ENCODE data around the gene BRINP3. TPM values are rescaled to one million over a fixed set of nuclear protein-coding genes. Genes with fewer than 3 reads are reported as not detected.

BRINP3 gene
- total RNA-seq, 4 donors from 2014 or later, result 2.4 TPM; not detected in 3

- TF ChIP-seq, protein P1, sequence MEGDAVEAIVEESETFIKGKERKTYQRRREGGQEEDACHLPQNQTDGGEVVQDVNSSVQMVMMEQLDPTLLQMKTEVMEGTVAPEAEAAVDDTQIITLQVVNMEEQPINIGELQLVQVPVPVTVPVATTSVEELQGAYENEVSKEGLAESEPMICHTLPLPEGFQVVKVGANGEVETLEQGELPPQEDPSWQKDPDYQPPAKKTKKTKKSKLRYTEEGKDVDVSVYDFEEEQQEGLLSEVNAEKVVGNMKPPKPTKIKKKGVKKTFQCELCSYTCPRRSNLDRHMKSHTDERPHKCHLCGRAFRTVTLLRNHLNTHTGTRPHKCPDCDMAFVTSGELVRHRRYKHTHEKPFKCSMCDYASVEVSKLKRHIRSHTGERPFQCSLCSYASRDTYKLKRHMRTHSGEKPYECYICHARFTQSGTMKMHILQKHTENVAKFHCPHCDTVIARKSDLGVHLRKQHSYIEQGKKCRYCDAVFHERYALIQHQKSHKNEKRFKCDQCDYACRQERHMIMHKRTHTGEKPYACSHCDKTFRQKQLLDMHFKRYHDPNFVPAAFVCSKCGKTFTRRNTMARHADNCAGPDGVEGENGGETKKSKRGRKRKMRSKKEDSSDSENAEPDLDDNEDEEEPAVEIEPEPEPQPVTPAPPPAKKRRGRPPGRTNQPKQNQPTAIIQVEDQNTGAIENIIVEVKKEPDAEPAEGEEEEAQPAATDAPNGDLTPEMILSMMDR (IDR thresholded peaks at IDR 0.05; ENCODE audit: low read depth), result no peak
These were observed 251.7 kb downstream of the BRINP3 start for GRCh38 chr1:190226006-190226405.

DNA sequence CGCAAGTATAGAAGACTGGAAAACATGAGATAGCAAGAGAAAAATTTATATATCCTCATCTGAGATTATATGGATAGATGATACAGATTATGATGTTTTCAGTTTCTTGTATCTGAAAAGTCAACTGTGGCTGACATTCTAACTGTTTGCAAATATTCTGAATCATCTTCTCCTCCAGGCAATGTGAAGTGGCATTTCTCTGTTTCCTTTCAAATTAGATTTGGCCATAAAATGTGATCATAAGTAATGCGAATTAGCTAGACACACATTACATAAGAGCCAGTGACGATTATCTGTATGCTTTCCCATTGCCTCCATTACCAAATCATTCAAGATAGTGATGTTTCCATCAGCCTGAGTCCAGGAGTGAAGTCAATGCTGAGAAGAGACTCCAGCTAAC lies 265.2 kb downstream of the BRINP3 start:
- TF ChIP-seq, protein P1 (IDR thresholded peaks at IDR 0.05; ENCODE audit: low read depth), result no peak

GRCh38 chr1:190207733-190208132 lies 269.9 kb downstream of the BRINP3 start:
- TF ChIP-seq, protein P1 (IDR thresholded peaks at IDR 0.05; ENCODE audit: low read depth), result no peak

DNA sequence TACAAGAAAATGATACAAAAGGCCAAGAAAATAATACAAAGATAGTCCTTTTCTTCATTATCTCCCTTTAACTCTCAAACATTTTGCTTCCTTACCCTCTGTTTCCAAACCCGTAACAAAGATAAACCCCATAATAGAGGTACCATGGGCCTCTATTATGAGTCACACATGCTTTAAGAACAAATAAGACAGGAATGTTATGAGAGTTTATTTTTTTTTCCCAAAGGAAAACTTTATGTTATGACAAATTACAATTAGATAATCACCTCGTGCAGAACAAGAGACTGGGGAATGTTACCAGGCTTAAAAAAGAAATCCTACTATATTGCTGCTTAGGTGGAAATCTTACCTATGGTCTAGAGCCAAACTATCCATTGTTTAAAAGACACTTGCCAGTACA lies 272.0 kb downstream of the BRINP3 start:
- TF ChIP-seq, protein P1 (IDR thresholded peaks at IDR 0.05; ENCODE audit: low read depth), result no peak

- TF ChIP-seq, protein P1 (IDR thresholded peaks at IDR 0.05; ENCODE audit: low read depth), result no peak
These were observed 281.6 kb downstream of the BRINP3 start for GRCh38 chr1:190196020-190196419.

DNA sequence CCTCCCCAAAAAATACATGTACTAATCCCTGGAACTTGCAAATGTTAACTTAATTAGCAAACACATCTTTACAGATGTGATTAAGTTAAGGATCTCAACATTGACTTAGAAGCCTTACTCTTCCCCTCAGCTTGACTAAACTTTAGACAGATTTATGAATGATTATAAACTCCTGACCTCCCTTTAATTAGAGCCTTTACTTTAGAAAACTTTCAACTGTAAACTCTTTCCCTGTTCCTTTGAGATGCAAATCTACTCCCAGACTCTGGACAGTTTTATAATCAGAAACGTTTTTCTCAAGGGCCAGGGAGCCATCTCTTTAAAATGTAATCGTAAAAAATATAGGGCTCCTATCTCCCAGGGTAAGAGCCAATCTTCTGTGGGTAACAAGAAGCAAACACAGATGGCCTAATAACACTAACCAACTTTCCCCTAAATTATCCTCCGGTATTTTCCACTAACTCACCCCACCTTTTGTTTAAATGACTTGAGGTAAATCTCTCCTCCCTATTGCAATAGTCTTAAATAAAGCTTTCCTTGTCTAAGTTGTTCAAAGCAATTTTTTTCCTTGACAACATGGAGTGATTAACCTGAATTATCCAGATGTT lies 284.1 kb downstream of the BRINP3 start:
- TF ChIP-seq, protein P1 (IDR thresholded peaks at IDR 0.05; ENCODE audit: low read depth), result no peak

DNA sequence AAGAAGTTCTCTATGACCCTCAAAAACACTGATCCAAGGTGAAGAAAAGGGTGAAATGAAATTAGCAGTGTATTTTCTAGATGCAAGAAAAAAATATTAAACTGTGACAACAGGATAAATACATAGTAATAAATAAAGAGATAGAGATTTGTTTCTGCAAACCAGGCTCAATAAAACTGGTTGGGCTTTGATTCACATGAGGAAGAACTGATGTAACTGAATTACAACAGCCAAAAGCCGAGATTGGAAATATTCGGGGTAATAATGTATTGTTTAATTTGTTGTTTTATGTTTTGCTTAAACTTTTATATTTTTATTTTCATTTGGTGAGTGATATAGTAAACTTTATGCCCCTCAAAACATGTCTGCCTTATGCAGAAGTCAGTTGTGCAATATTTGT lies 285.0 kb downstream of the BRINP3 start:
- TF ChIP-seq, protein P1 (IDR thresholded peaks at IDR 0.05; ENCODE audit: low read depth), result no peak
